ENCODE results near the gene FAM131C.

Gene FAM131C

GRCh38 chr1:16068356-16069270 is 4.8 kb downstream of the FAM131C start:
- DNase-seq (ENCODE audit: extremely low read depth, low read depth), result no peak
- no peak for TF ChIP-seq CTCF (IDR thresholded peaks at IDR 0.05; ENCODE audit: low read depth, low read length)

GRCh38 chr1:16067933-16068332 is 5.5 kb downstream of the FAM131C start:
- no peak for TF ChIP-seq CTCF (IDR thresholded peaks at IDR 0.05; ENCODE audit: low read depth, low read length)
- no peak for DNase-seq (ENCODE audit: extremely low read depth, low read depth)

GRCh38 chr1:16067127-16067768 is 6.2 kb downstream of the FAM131C start:
- DNase-seq (ENCODE audit: extremely low read depth, low read depth), result no peak

GRCh38 chr1:16066245-16066644 is 7.2 kb downstream of the FAM131C start:
- TF ChIP-seq CTCF (IDR thresholded peaks at IDR 0.05; ENCODE audit: low read depth, low read length), result no peak
- DNase-seq (ENCODE audit: extremely low read depth, low read depth), result no peak

More at GRCh38 chr1:16067127-16067768, 6.2 kb downstream of the FAM131C start:
- no peak for TF ChIP-seq CTCF (IDR thresholded peaks at IDR 0.05; ENCODE audit: low read depth, low read length)

GRCh38 chr1:16065269-16065576 is 8.2 kb downstream of the FAM131C start:
- DNase-seq (ENCODE audit: extremely low read depth, low read depth), result no peak
- TF ChIP-seq CTCF (IDR thresholded peaks at IDR 0.05; ENCODE audit: low read depth, low read length), result no peak

- DNase-seq (ENCODE audit: extremely low read depth, low read depth), result no peak
- no peak for TF ChIP-seq CTCF (IDR thresholded peaks at IDR 0.05; ENCODE audit: low read depth, low read length)
These were observed 8.7 kb downstream of the FAM131C start for GRCh38 chr1:16064536-16065268.

GRCh38 chr1:16063921-16064320 is 9.5 kb downstream of the FAM131C start:
- no peak for DNase-seq (ENCODE audit: extremely low read depth, low read depth)
- no peak for TF ChIP-seq CTCF (IDR thresholded peaks at IDR 0.05; ENCODE audit: low read depth, low read length)

Data from AG09319 (cell line).